Stimulated activated CD4-positive, alpha-beta T cell treated with anti-CD3 and anti-CD28 coated beads, Interleukin-15, amount 100 ng/mL, for 24 hours (primary cell): ENCODE data around the gene DAP.

Source experiments
- DNase-seq: peaks from one replicate; pipeline ENCODE4 v3.0.0-alpha.2; 2020

DAP gene

DNA sequence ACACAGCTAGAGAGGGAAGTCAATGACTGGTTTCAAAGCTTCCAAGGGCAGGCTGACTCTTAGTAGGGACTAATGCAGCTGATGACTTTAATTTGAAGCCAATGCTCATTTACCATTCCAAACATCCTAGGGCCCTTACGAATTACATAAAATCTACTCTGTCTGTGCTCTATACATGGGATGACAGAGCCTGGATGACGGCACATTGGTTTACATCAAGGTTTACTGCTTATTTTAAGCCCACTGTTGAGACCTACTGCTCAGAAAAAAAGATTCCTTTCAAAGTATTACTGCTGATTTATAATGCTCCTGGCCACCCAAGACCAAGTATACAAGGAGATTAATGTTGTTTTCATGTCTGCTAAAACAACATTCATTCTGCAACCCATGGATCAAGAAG is 74.1 kb downstream of the DAP start:
- DNase-seq: no peak

GRCh38 chr5:10685115-10685521 is 75.9 kb downstream of the DAP start:
- DNase-seq: no peak

DNA sequence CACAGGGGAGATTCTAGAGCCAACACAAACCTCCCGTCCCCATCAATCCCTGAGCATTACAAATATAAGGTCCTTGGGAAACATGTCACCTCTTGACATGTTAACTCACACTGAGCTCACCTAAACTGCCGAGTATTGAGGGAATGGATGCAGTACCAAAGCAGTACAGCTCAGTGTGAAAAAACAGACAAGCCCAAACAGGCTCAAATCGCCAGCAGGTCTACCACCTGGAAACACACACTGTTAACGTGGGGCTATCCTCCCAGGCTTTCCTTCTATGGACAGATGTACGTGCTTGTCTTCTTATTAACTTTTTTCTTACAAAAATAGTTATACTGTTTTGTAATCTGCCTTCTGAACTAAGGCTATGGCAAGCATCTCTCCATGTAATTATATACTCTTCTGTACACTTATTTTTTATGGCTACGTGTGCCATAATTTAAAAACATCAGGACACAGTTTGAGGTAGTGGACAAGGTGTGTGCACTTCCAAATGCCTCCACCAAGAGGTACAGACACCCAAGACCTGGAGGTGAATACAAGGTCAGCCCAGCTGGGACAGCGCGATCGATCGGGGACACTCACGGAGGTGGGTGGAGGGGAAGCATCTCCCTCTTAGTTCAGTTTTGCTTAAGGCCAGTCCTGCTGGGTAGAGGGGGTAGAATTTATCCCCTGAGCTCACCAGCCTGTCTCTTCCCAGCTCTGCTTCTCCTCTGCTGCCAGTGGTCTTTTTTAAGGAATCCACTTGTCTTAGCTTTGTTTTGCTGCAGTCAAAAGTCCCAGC is 76.5 kb downstream of the DAP start:
- DNase-seq: no peak

GRCh38 chr5:10682801-10683525 is 78.1 kb downstream of the DAP start:
- DNase-seq: no peak

DNA sequence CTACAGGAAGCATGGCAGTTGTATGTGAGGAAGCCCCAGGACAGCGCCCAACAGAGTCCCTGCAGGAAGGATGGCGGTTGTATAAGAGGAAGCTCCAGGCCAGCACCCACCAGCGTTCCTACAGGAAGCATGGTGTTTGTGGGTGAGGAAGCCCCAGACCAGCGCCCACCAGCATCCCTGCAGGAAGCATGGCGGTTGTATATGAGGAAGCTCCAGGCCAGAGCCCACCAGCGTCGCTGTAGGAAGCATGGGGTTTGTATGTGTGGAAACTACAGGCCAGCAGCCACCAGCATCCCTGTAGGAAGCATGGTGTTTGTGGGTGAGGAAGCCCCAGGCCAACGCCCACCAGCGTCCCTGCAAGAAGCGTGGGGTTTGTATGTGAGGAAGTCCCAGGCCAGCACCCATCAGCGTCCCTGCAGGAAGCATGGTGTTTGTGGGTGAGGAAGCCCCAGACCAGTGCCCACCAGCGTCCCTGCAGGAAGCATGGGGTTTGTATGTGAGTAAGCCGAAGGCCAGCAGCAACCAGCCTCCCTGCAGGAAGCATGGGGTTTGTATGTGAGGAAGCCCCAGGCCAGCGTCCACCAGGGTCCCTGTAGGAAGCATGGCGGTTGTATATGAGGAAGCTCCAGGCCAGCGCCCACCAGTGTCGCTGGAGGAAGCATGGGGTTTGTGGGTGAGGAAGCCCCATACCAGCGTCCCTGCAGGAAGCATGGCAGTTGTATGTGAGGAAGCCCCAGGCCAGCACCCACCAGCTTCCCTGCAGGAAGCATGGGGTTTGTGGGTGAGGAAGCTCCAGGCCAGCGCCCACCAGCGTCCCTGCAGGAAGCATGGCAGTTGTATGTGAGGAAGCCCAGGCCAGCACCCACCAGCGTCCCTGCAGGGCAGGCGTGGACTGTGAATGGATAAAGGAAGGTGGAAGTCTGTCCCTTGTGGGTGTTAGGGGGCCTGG is 79.0 kb downstream of the DAP start:
- no peak for DNase-seq

GRCh38 chr5:10680876-10681481 is 80.1 kb downstream of the DAP start:
- no peak for DNase-seq

DNA sequence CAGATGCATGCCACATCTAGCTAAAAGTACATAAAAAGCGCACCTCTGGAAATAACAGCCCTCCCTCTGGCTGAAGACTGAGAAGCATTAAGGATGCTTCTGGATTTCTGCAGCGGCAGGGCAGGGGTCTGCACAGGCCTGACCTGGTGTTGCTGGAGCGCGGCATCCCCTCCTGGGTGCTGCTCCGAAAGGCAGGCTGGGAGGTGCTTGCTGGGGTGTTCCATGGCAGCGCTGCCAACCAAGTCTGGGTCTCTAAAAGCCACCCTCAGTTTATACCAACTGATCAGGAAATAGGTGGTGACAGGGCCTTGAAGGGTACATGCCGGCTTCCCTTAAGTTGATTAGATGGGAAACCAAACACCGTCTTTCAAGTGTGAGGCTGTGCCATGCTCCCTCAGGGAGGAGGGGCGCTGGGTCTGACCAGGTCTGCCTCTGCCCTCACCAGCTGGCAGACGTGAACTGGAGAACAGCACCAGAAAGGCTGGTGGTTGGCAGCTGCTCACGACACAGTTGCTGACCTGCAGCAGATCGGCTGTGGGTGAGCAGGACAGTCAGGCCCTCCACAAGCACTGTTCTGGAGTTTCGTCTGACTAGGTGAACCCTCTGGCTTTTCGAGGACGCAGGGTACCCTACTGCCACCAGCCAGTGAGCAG is 81.6 kb downstream of the DAP start:
- no peak for DNase-seq

DNA sequence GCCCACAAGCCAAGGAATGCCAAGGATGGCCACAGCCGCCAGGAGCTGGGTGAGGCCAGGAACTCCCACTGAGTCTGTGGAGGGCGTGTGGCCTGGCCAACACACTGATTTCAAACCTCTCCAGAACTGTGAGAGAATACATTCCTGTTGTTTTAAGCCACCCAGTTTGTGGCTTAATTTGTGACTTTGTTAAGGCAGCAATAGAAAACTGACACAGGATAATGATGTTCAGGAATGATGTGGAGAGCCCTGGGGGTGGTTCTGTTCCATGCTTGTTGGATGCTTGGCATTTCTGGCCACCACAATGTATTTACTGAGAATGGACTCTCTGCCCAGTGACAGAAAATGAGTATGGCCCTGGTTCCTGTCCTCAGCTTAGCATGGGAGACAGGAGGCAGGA is 82.8 kb downstream of the DAP start:
- no peak for DNase-seq

GRCh38 chr5:10677533-10677932 is 83.5 kb downstream of the DAP start:
- DNase-seq: no peak

- no peak for DNase-seq
Observed at GRCh38 chr5:10676946-10677345, 84.1 kb downstream of the DAP start.

GRCh38 chr5:10676224-10676623 is 84.8 kb downstream of the DAP start:
- no peak for DNase-seq

- DNase-seq: no peak
Observed at GRCh38 chr5:10675177-10675700, 85.8 kb downstream of the DAP start.

DNA sequence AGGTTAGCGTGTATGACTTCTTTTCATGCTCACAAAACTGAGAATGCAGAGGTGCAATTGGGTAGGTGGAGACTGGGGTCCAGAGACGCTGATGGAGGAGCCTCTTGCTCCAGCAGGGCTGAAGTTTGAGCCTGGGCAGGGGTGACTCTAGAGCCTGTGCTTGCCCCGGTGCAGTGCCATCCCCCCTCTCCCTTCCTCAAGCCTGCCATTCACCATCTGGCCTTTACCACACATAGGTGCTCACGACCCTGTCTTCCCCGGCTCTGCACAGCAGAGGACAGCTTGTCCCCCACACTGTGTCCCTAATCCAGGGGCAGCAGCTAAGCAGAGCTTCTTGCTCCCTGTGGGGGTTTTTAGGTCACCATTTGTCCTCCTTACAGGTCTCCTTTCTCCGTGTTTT is 86.5 kb downstream of the DAP start:
- no peak for DNase-seq

DNA sequence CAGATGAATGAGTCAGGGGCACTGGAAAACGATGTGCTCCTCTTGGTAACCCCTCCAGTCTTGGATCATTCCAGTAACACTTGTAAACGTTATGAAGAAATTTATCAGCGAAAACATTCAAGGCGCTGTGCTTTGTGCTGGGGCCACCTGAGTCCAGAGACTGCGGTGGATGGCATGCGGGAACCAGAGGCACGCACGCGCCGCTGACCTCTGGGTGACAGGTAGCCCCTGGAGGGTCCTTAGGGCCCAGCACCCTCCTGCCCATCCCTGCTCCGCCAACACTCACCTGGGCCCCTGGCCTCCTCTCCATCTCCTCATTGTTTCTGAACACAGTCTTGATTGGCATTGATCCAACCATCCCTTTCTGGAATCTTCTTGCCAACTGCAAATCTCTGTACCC is 86.9 kb downstream of the DAP start:
- DNase-seq: no peak

GRCh38 chr5:10673407-10673806 is 87.6 kb downstream of the DAP start:
- DNase-seq: no peak

- DNase-seq: no peak
Observed at GRCh38 chr5:10673017-10673389, 88.0 kb downstream of the DAP start.

DNA sequence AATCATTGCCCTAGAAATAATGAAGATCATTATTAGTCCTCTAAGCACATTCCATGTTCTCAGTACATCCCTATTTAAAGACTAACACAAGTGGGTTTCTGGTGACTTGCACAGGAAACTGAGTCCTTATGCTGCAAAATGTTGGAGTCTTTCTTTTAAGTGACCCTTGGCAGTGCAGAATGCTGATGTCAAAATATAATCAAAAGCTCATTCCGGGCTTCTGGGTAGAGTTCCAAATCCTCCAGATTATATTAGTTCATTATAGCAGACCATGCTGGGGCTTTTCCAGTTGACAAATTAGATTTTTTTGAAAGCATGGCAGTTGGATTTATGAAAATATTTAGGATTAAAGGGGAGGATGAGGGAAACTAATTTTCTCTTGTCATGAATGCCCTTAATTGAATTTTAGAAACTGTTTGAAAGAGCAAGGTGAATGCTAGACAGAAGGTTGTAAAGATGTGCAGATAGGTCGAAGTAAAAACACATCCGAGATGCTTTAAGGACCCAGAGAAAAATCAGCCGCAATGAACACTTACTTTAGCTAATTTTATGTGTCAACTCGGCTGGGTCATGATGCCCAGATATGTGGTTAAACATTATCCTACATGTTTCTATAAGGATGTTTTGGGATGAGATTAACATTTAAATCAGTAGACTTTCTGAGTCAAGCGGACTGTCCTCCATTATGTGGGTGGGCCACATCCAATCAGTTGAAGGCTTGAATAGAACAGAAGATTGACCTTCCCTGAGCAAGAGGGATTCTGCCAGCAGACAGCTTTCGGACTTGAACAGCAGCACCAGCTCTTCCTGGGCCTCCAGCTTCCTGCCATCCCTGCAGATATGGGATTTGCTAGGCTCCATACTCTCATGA is 88.7 kb downstream of the DAP start:
- no peak for DNase-seq

GRCh38 chr5:10671041-10672008 is 89.7 kb downstream of the DAP start:
- DNase-seq: no peak

DNA sequence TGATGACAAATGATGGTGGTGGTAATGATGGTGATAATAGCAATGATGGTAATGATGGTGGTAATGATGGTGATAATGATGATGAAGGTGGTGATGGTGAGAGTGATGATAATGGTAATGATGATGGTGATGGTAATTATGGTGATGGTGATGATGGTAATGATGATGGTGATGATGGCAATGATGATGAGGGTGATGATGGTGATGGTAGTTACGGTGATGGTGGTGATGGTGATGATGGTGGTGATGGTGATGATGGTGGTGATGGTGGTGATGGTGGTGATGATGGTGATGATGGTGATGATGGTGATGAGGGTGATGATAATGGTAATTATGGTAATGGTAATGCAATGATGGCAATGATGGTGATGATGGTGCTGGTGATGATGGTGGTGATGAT is 91.1 kb downstream of the DAP start:
- no peak for DNase-seq

DNA sequence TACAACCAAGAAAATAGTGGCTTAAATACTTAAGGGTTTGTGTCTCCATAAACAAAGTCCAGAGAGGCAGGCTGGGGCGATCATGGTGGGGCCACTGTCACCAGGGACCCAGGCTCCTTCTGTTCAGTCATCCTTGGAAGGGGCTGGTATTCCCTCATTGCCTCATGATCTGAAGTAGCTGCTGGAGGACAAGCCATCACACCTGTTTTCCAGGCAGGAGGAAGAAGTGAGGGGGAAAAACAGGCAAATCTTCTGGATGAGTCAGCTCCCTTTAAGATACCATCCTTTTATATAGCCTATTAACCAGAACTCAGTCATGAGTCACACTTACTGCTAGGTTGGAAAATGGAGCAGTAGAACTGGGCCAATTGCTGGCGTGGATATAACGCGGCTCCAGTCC is 92.3 kb downstream of the DAP start:
- no peak for DNase-seq
